Activated CD8-positive, alpha-beta T cell treated with anti-CD3 and anti-CD28 coated beads for 36 hours (primary cell): ENCODE results near the gene VAPB. TPM values are rescaled to one million over a fixed set of nuclear protein-coding genes. Genes with fewer than 3 reads are reported as not detected.
"Not testable (repeated sequence)": the region's sequence is repeated elsewhere in the genome, so short reads cannot be mapped to it uniquely, and the experiment has no call there.

Experiments
- ATAC-seq: fragments of 200-7000 bp; cut with Tn5 transposase; one replicate; pipeline ENCODE4 v1.10.0; 2021; ENCODE audit warnings: mild to moderate bottlenecking, moderate library complexity
- CTCF ChIA-PET: fragments of 350-600 bp; sonication (Branson Sonifier 250); formaldehyde crosslinking; loops from one replicate; lab custom pipeline; 2021; ENCODE audit warnings: antibody characterized with exemption; lab: Charles Lee
- POLR2A ChIA-PET: fragments of 350-600 bp; sonication (Branson Sonifier 250); formaldehyde crosslinking; loops from one replicate; lab custom pipeline; 2021; ENCODE audit warnings: antibody characterized with exemption; lab: Charles Lee
- DNase-seq: peaks from one replicate; pipeline ENCODE4 v3.0.0-alpha.2; 2020
- H3K27ac Mint-ChIP-seq: one replicate; pipeline ENCODE4 v1.8.0; 2021; ENCODE audit warnings: mild to moderate bottlenecking, mixed read lengths
- H3K27me3 Mint-ChIP-seq: one replicate; pipeline ENCODE4 v1.8.0; 2021; ENCODE audit warnings: mixed read lengths
- H3K36me3 Mint-ChIP-seq: one replicate; pipeline ENCODE4 v1.8.0; 2021; ENCODE audit warnings: low read depth, mixed read lengths
- H3K4me1 Mint-ChIP-seq: one replicate; pipeline ENCODE4 v1.8.0; 2021; ENCODE audit warnings: low read depth, mixed read lengths
- H3K4me3 Mint-ChIP-seq: one replicate; pipeline ENCODE4 v1.8.0; 2021; ENCODE audit warnings: mild to moderate bottlenecking, moderate library complexity, mixed read lengths
- H3K9me3 Mint-ChIP-seq: one replicate; pipeline ENCODE4 v1.8.0; 2021; ENCODE audit warnings: mixed read lengths
- CTCF ChIP-seq: fragments of 200-600 bp; IDR thresholded peaks from one replicate; pipeline ENCODE4 v1.8.0; 2022; ENCODE audit warnings: antibody characterized with exemption, mild to moderate bottlenecking
- intact Hi-C: fragments of 100-400 bp; cut with micrococcal nuclease; formaldehyde crosslinking; loops from one replicate; pipeline ENCODE4 v1.10.0; 2022
- total RNA-seq, 2 experiments: library from RNA; stranded (reverse); gene quantifications; one replicate each; pipeline ENCODE4 v1.2.3, GENCODE V29; 2021

Gene VAPB
- total RNA-seq, 2 experiments from 2014 or later: 46.3 to 46.8 TPM

- no peak overlapping the region for H3K4me3 Mint-ChIP-seq
- CTCF ChIA-PET: interaction anchor here (0.8 to 1.9 kb wide), 3 partner anchors 12 to 58 kb away, joined by 3 to 4 read pairs (median 3); no protein-coding TSS in a partner anchor
Observed at GRCh38 chr20:58421497-58421850, 32.4 kb downstream of the VAPB start.

GRCh38 chr20:58424218-58424969 lies 35.4 kb downstream of the VAPB start:
- no peak for ATAC-seq
- intact Hi-C loops: no loop called here
- DNase-seq: no peak
- no peak overlapping the region for H3K27ac Mint-ChIP-seq
- ChIA-PET CTCF (interaction anchor here (1.1 to 1.6 kb wide), 4 partner anchors 12 to 227 kb away, joined by 3 to 4 read pairs (median 3); partner anchors contain the start of gene STX16), POLR2A (no interaction called here)
- no peaks in the 10 kb centered on the region for H3K9me3 Mint-ChIP-seq
- H3K36me3 Mint-ChIP-seq: peaks cover 29% of the 10 kb centered on the region
- TF ChIP-seq CTCF: no peak
- no peak overlapping the region for H3K4me3 Mint-ChIP-seq
- peaks cover 14% of the 10 kb centered on the region for H3K4me1 Mint-ChIP-seq
- H3K27me3 Mint-ChIP-seq: no peaks in the 10 kb centered on the region

More at GRCh38 chr20:58421497-58421850, 32.4 kb downstream of the VAPB start:
- no peaks in the 10 kb centered on the region for H3K27me3 Mint-ChIP-seq
- ATAC-seq (no peak), DNase-seq (no peak)
- POLR2A ChIA-PET: no interaction called here
- intact Hi-C loops: no loop called here
- no peak for TF ChIP-seq CTCF
- peaks cover 24% of the 10 kb centered on the region for H3K4me1 Mint-ChIP-seq
- H3K27ac Mint-ChIP-seq: no peak overlapping the region
- peaks cover 36% of the 10 kb centered on the region for H3K36me3 Mint-ChIP-seq
- no peaks in the 10 kb centered on the region for H3K9me3 Mint-ChIP-seq

- not testable (repeated sequence) for H3K9me3 Mint-ChIP-seq
Observed at GRCh38 chr20:58427571-58427970, 38.5 kb downstream of the VAPB start.

GRCh38 chr20:58428364-58428763 lies 39.3 kb downstream of the VAPB start:
- intact Hi-C loops: no loop called here
- TF ChIP-seq CTCF: no peak
- Mint-ChIP-seq H3K4me3 (no peak overlapping the region), H3K27me3 (no peaks in the 10 kb centered on the region), H3K4me1 (peaks cover 26% of the 10 kb centered on the region), H3K27ac (no peak overlapping the region), H3K9me3 (no peaks in the 10 kb centered on the region), H3K36me3 (peaks cover 19% of the 10 kb centered on the region)
- ATAC-seq: no peak
- DNase-seq: no peak
- ChIA-PET POLR2A (interaction anchor here (1.0 kb wide), 1 partner anchor 24 kb away, joined by 3 read pairs; no protein-coding TSS in a partner anchor), CTCF (no interaction called here)

More at GRCh38 chr20:58427571-58427970, 38.5 kb downstream of the VAPB start:
- H3K27ac Mint-ChIP-seq, H3K4me3 Mint-ChIP-seq, intact Hi-C loops, CTCF ChIA-PET, ATAC-seq, POLR2A ChIA-PET, H3K27me3 Mint-ChIP-seq, DNase-seq: not testable (repeated sequence)
- peaks cover 18% of the 10 kb centered on the region for H3K36me3 Mint-ChIP-seq
- peaks cover 18% of the 10 kb centered on the region for H3K4me1 Mint-ChIP-seq

- H3K9me3 Mint-ChIP-seq: no peaks in the 10 kb centered on the region
- TF ChIP-seq CTCF: no peak
- POLR2A ChIA-PET: no interaction called here
- ATAC-seq (no peak), DNase-seq (no peak)
- CTCF ChIA-PET: no interaction called here
- intact Hi-C loops: no loop called here
- peaks cover 31% of the 10 kb centered on the region for H3K4me1 Mint-ChIP-seq
- H3K27ac Mint-ChIP-seq: no peak overlapping the region
- H3K36me3 Mint-ChIP-seq: peaks cover 17% of the 10 kb centered on the region
- no peak overlapping the region for H3K4me3 Mint-ChIP-seq
- no peaks in the 10 kb centered on the region for H3K27me3 Mint-ChIP-seq
Observed at GRCh38 chr20:58429303-58429702, 40.3 kb downstream of the VAPB start.
